GM23248 (cell line): Measurements from ENCODE around the gene CCDC171. TPM values are rescaled to one million over a fixed set of nuclear protein-coding genes. Genes with fewer than 3 reads are reported as not detected.

Experiments
- DNase-seq: peaks from one replicate; pipeline ENCODE4 v3.0.0-alpha.2; 2015
- H2AFZ ChIP-seq: fragments of 200-600 bp; sonication (generic); 2 replicates; pipeline ENCODE4 v1.6.1; 2016; ENCODE audit warnings: antibody characterized with exemption
- H3F3A ChIP-seq: fragments of 200-600 bp; sonication (generic); 2 replicates; pipeline ENCODE4 v1.6.1; 2016; ENCODE audit warnings: mild to moderate bottlenecking, antibody characterized with exemption, mixed run types; ENCODE audit not compliant: insufficient read depth
- H3K27ac ChIP-seq: fragments of 200-600 bp; sonication (generic); 2 replicates; pipeline ENCODE4 v1.5.1; 2016; ENCODE audit warnings: mild to moderate bottlenecking
- H3K27me3 ChIP-seq: fragments of 200-600 bp; sonication (generic); replicated peaks from 2 replicates; pipeline ENCODE4 v1.6.1; 2016; ENCODE audit warnings: mild to moderate bottlenecking; ENCODE audit not compliant: insufficient read depth
- H3K36me3 ChIP-seq: fragments of 200-600 bp; sonication (generic); 2 replicates; pipeline ENCODE4 v1.6.1; 2016; ENCODE audit warnings: low read depth, mild to moderate bottlenecking
- H3K4me1 ChIP-seq: fragments of 200-600 bp; sonication (generic); 2 replicates; pipeline ENCODE4 v1.6.1; 2016; ENCODE audit warnings: mild to moderate bottlenecking; ENCODE audit not compliant: insufficient read depth
- H3K4me2 ChIP-seq: fragments of 200-600 bp; sonication (generic); one replicate; pipeline ENCODE4 v1.6.1; 2016; ENCODE audit warnings: mild to moderate bottlenecking; ENCODE audit not compliant: unreplicated experiment
- H3K4me3 ChIP-seq: fragments of 200-600 bp; sonication (generic); 2 replicates; pipeline ENCODE4 v1.5.1; 2016; ENCODE audit warnings: mild to moderate bottlenecking
- H3K79me2 ChIP-seq: fragments of 200-600 bp; sonication (generic); 2 replicates; pipeline ENCODE4 v1.6.1; 2016; ENCODE audit warnings: mild to moderate bottlenecking; ENCODE audit not compliant: insufficient read depth
- H3K9ac ChIP-seq: fragments of 200-600 bp; sonication (generic); 2 replicates; pipeline ENCODE4 v1.6.1; 2016; ENCODE audit warnings: mild to moderate bottlenecking
- H3K9me2 ChIP-seq: fragments of 200-600 bp; sonication (generic); 2 replicates; pipeline ENCODE4 v1.6.1; 2016; ENCODE audit warnings: mixed run types, mild to moderate bottlenecking, moderate library complexity; ENCODE audit not compliant: insufficient read depth
- H3K9me3 ChIP-seq: fragments of 200-600 bp; sonication (generic); one replicate; pipeline ENCODE4 v1.6.1; 2017; ENCODE audit warnings: low read depth
- H4K20me1 ChIP-seq: fragments of 200-600 bp; sonication (generic); 2 replicates; pipeline ENCODE4 v1.6.0; 2016; ENCODE audit not compliant: insufficient read depth
- EZH2 ChIP-seq: fragments of 200-600 bp; sonication (generic); IDR thresholded peaks from 2 replicates; pipeline ENCODE4 v1.6.1; 2018; ENCODE audit warnings: antibody characterized with exemption, mild to moderate bottlenecking; ENCODE audit not compliant: insufficient read depth, poor library complexity, severe bottlenecking
- EZH2phosphoT487 ChIP-seq: fragments of 200-600 bp; sonication (generic); IDR thresholded peaks from 2 replicates; pipeline ENCODE4 v1.6.1; 2018; ENCODE audit warnings: antibody characterized with exemption, moderate library complexity, mild to moderate bottlenecking, low read depth; ENCODE audit not compliant: insufficient read depth
- WGBS, 2 experiments: methylation state at CpG; one replicate each; pipeline ENCODE4 v1.1.6; 2015 to 2017; ENCODE audit warnings: low lambda C conversion rate in 2 of 2, low coverage in 1 of 2; ENCODE audit errors: missing lambda C conversion rate in 2 of 2; 5-methylcytosine and 5-hydroxymethylcytosine counted together
- in situ Hi-C: fragments of 300-500 bp; cut with MboI; formaldehyde crosslinking; loops from 2 replicates; pipeline ENCODE4 v1.15.0; 2020
- polyA plus RNA-seq: library from polyadenylated mRNA; unstranded; fragments of >200 nt; fragmentation: Nextera tagmentation; extraction: Ambion mirVana; gene quantifications from 2 replicates; pipeline ENCODE4 v1.2.1, GENCODE V29; 2016
- total RNA-seq: library from RNA; depleted of rRNA; stranded (reverse); fragments of >200 nt; shearing (Covaris generic); gene quantifications from 2 replicates; pipeline ENCODE4 v1.2.3, GENCODE V29; 2014

The CCDC171 gene
- total and polyA plus RNA-seq, 2 experiments from 2014 or later: 0.99 to 3.5 TPM

DNA sequence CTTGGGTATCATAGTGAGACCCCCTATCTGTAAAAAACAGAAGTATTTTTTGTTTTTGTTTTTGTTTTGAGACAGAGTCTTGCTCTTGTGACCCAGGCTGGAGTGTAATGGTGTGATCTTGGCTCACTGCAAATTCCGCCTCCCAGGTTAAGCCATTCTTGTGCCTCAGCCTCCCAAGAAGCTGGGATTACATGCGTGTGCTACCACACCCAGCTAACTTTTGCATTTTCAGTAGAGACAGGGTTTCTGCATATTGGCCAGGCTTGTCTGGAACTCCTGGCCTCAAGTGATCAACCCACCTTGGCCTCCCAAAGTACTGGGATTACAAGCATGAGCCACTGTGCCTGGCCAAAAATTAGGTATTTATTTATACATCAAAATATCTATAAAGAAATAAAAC is 10.2 kb upstream of the CCDC171 start:
- no peaks in the 10 kb centered on the region for H3K79me2 ChIP-seq
- DNase-seq: no peak
- H3K27ac ChIP-seq: no peak overlapping the region
- no peaks in the 10 kb centered on the region for H4K20me1 ChIP-seq
- no peak overlapping the region for H3K4me2 ChIP-seq
- H3F3A ChIP-seq: no peaks in the 10 kb centered on the region
- H3K9me2 ChIP-seq: no peaks in the 10 kb centered on the region
- in situ Hi-C loops: no loop called here
- H3K4me3 ChIP-seq: no peak overlapping the region
- no peak overlapping the region for H2AFZ ChIP-seq
- WGBS, 2 experiments: 72 to 92% methylated on average over 2 of the region's 2 CpGs
- no peaks in the 10 kb centered on the region for H3K4me1 ChIP-seq
- H3K36me3 ChIP-seq: no peaks in the 10 kb centered on the region
- H3K9ac ChIP-seq: no peak overlapping the region
- H3K27me3 ChIP-seq: no peaks in the 10 kb centered on the region
- H3K9me3 ChIP-seq: no peaks in the 10 kb centered on the region
- TF ChIP-seq EZH2phosphoT487: no peak
- TF ChIP-seq EZH2: no peak

GRCh38 chr9:15543047-15543813 is 9.6 kb upstream of the CCDC171 start:
- Histone ChIP-seq H3K9ac (no peak overlapping the region), H3K79me2 (no peaks in the 10 kb centered on the region), H3K27ac (no peak overlapping the region), H3K4me3 (no peak overlapping the region), H3K36me3 (no peaks in the 10 kb centered on the region), H3K4me1 (no peaks in the 10 kb centered on the region), H4K20me1 (no peaks in the 10 kb centered on the region), H2AFZ (no peak overlapping the region), H3K9me3 (no peaks in the 10 kb centered on the region), H3K9me2 (no peaks in the 10 kb centered on the region), H3F3A (no peaks in the 10 kb centered on the region), H3K27me3 (no peaks in the 10 kb centered on the region), H3K4me2 (no peak overlapping the region)
- in situ Hi-C loops: no loop called here
- TF ChIP-seq EZH2phosphoT487: no peak
- no peak for TF ChIP-seq EZH2
- WGBS, 2 experiments: 82 to 90% methylated on average over 4 of the region's 4 CpGs
- peak; percentile 6 for DNase-seq

DNA sequence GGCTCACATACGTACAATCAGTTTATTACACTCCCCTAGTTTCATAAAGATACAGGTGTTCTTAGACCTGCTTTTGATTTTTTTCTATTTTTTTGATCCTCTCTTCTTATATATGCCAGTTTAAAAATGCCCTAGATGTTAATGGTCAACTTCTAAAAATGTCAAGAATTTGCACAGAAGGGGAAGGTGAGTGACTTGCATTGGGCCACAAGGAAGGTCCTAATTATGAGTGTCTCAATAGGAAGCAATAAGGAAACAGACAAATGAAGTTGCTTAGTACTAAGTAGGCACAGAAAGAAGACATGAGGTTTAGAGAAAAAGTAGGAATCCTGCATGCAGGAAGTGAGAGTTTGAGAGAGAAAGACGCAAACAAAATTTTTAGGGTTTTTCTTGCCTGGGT is 3.2 kb upstream of the CCDC171 start:
- no peak overlapping the region for H2AFZ ChIP-seq

GRCh38 chr9:15553528-15553898 is 670 bp downstream of the CCDC171 start:
- in situ Hi-C loops: no loop called here
- H4K20me1 ChIP-seq: no peaks in the 10 kb centered on the region
- peak overlapping the region; percentile 93 for H3K4me3 ChIP-seq
- H3K4me1 ChIP-seq: no peaks in the 10 kb centered on the region
- H2AFZ ChIP-seq: peak overlapping the region; percentile 99
- H3K9ac ChIP-seq: peak overlapping the region; percentile 84
- H3K36me3 ChIP-seq: no peaks in the 10 kb centered on the region
- peak overlapping the region; percentile 82 for H3K4me2 ChIP-seq
- no peak overlapping the region for H3K27ac ChIP-seq
- H3K79me2 ChIP-seq: no peaks in the 10 kb centered on the region
- no peaks in the 10 kb centered on the region for H3K27me3 ChIP-seq
- TF ChIP-seq EZH2 (no peak), EZH2phosphoT487 (no peak)
- DNase-seq: no peak
- H3K9me3 ChIP-seq: no peaks in the 10 kb centered on the region
- H3F3A ChIP-seq: peaks cover 4% of the 10 kb centered on the region; the same call in 1 of the 2 replicates
- 0 to 2% methylated on average over 13 of the region's 13 CpGs for WGBS, 2 experiments
- no peaks in the 10 kb centered on the region for H3K9me2 ChIP-seq

More for the DNA sequence above, 3.2 kb upstream of the CCDC171 start:
- Histone ChIP-seq H4K20me1 (no peaks in the 10 kb centered on the region), H3K4me1 (no peaks in the 10 kb centered on the region), H3K9me2 (no peaks in the 10 kb centered on the region), H3K27ac (no peak overlapping the region), H3K9me3 (no peaks in the 10 kb centered on the region), H3K4me3 (no peak overlapping the region), H3K27me3 (no peaks in the 10 kb centered on the region), H3K79me2 (no peaks in the 10 kb centered on the region), H3K4me2 (no peak overlapping the region), H3K9ac (no peak overlapping the region), H3K36me3 (no peaks in the 10 kb centered on the region), H3F3A (peaks cover 4% of the 10 kb centered on the region; the same call in 1 of the 2 replicates)
- WGBS, 2 experiments: 88 to 89% methylated on average over 2 of the region's 2 CpGs
- in situ Hi-C loops: no loop called here
- TF ChIP-seq EZH2 (no peak), EZH2phosphoT487 (no peak)
- no peak for DNase-seq
